Measurements from ENCODE around the gene TREML1. TPM values are rescaled to one million over a fixed set of nuclear protein-coding genes. Genes with fewer than 3 reads are reported as not detected.

Gene TREML1
- total and polyA plus RNA-seq, 2 donors (not counting 1 experiment from before 2014, with no cell fraction given) = not detected

DNA sequence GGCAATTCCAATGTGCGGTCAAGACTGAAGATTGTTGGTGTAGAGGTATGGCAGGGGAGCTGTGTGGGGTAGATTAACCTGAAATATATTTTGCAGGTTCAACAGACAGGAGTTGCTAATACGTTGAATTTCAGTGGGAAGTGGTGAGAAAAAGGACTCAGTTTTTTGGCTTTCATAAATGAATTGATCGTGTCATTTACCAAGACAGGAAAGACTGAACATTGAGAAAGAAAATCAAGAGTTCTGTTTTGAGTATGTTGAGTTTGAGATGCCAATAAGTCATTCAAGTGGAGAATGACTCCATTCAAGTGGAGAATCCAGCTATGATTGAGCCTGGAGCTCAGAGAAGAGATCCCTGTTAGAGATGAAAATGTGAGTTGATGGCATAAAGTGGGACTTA, 50.3 kb downstream of the TREML1 start:
- H4K20me1 ChIP-seq (ENCODE audit: control insufficient read depth, extremely low read depth, insufficient read depth, low read length) = no peaks in the 10 kb centered on the region
- H3K4me2 ChIP-seq (ENCODE audit: extremely low read depth, insufficient read depth, low read length) = no peak overlapping the region
- no peaks in the 10 kb centered on the region for H3K4me1 ChIP-seq (ENCODE audit: control insufficient read depth, extremely low read depth, insufficient read depth, low read length)
- no peak for DNase-seq (ENCODE audit: low read depth in 2 of 2)
- H3K9me3 ChIP-seq (ENCODE audit: control insufficient read depth, insufficient read depth, low read depth, low read length) = no peaks in the 10 kb centered on the region
- no peak overlapping the region for H2AFZ ChIP-seq (ENCODE audit: low read length)
- H3K27me3 ChIP-seq (ENCODE audit: control insufficient read depth, insufficient read depth, low read length) = no peaks in the 10 kb centered on the region
- no peak overlapping the region for H3K27ac ChIP-seq (ENCODE audit: insufficient read depth, low read length)
- peaks cover 4% of the 10 kb centered on the region for H3K36me3 ChIP-seq (ENCODE audit: control insufficient read depth, insufficient read depth, low read length)
- no peak overlapping the region for H3K9ac ChIP-seq (ENCODE audit: insufficient read depth, low read length)
- H3K4me3 ChIP-seq (replicated peaks in 1 of 4; ENCODE audit: control extremely low read depth in 1 of 4, insufficient read depth in 1 of 4, low read depth in 3 of 4, low read length in 4 of 4) = no peak overlapping the region
- no peaks in the 10 kb centered on the region for H3K79me2 ChIP-seq (ENCODE audit: control insufficient read depth, insufficient read depth, low read length)
- TF ChIP-seq, protein P1, sequence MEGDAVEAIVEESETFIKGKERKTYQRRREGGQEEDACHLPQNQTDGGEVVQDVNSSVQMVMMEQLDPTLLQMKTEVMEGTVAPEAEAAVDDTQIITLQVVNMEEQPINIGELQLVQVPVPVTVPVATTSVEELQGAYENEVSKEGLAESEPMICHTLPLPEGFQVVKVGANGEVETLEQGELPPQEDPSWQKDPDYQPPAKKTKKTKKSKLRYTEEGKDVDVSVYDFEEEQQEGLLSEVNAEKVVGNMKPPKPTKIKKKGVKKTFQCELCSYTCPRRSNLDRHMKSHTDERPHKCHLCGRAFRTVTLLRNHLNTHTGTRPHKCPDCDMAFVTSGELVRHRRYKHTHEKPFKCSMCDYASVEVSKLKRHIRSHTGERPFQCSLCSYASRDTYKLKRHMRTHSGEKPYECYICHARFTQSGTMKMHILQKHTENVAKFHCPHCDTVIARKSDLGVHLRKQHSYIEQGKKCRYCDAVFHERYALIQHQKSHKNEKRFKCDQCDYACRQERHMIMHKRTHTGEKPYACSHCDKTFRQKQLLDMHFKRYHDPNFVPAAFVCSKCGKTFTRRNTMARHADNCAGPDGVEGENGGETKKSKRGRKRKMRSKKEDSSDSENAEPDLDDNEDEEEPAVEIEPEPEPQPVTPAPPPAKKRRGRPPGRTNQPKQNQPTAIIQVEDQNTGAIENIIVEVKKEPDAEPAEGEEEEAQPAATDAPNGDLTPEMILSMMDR (conservative IDR thresholded peaks at IDR 0.05 in 1 of 2, IDR thresholded peaks at IDR 0.05 in 1 of 2; ENCODE audit: low read depth in 1 of 2, low read length in 2 of 2) = no peak
- TF ChIP-seq EZH2 (IDR thresholded peaks at IDR 0.05; ENCODE audit: low read length, missing control alignments) = no peak

- Histone ChIP-seq H3K36me3 (ENCODE audit: control insufficient read depth, insufficient read depth, low read length) (peaks cover 10% of the 10 kb centered on the region), H3K9me3 (ENCODE audit: control insufficient read depth, insufficient read depth, low read depth, low read length) (no peaks in the 10 kb centered on the region), H3K27ac (ENCODE audit: insufficient read depth, low read length) (no peak overlapping the region), H3K79me2 (ENCODE audit: control insufficient read depth, insufficient read depth, low read length) (no peaks in the 10 kb centered on the region), H3K4me1 (ENCODE audit: control insufficient read depth, extremely low read depth, insufficient read depth, low read length) (no peaks in the 10 kb centered on the region), H2AFZ (ENCODE audit: low read length) (no peak overlapping the region), H3K27me3 (ENCODE audit: control insufficient read depth, insufficient read depth, low read length) (no peaks in the 10 kb centered on the region), H3K4me3 (replicated peaks in 1 of 4; ENCODE audit: control extremely low read depth in 1 of 4, insufficient read depth in 1 of 4, low read depth in 3 of 4, low read length in 4 of 4) (no peak overlapping the region), H4K20me1 (ENCODE audit: control insufficient read depth, extremely low read depth, insufficient read depth, low read length) (no peaks in the 10 kb centered on the region), H3K9ac (ENCODE audit: insufficient read depth, low read length) (no peak overlapping the region), H3K4me2 (ENCODE audit: extremely low read depth, insufficient read depth, low read length) (no peak overlapping the region)
- TF ChIP-seq EZH2 (IDR thresholded peaks at IDR 0.05; ENCODE audit: low read length, missing control alignments) = no peak
- TF ChIP-seq, protein P1 (conservative IDR thresholded peaks at IDR 0.05 in 1 of 2, IDR thresholded peaks at IDR 0.05 in 1 of 2; ENCODE audit: low read depth in 1 of 2, low read length in 2 of 2) = no peak
- no peak for DNase-seq (ENCODE audit: low read depth in 2 of 2)
Measured at GRCh38 chr6:41100871-41101287, 53.3 kb downstream of the TREML1 start.

Other genes with a start within 250 kb of the TREML1 start
- gene UNC5CL, start 115.1 kb downstream of the TREML1 start, total RNA-seq = 0.17 and 0.26 TPM in 2 replicates
- 0.01 TPM in 1 of 2 replicates, not detected in the other for gene UNC5CL, start 115.1 kb downstream of the TREML1 start, polyA plus RNA-seq
- gene TSPO2, start 111.9 kb downstream of the TREML1 start, total RNA-seq = not detected in 2 replicates
- not detected in 2 replicates for gene TSPO2, start 111.9 kb downstream of the TREML1 start, polyA plus RNA-seq
- gene APOBEC2, start 101.1 kb downstream of the TREML1 start, total RNA-seq = not detected in 2 replicates
- gene APOBEC2, start 101.1 kb downstream of the TREML1 start, polyA plus RNA-seq = not detected in 2 replicates
- 10.3 and 12.4 TPM in 2 replicates for gene OARD1, start 82.0 kb downstream of the TREML1 start, total RNA-seq
- gene OARD1, start 82.0 kb downstream of the TREML1 start, polyA plus RNA-seq = 9.8 and 11.7 TPM in 2 replicates
- 10.0 and 14.9 TPM in 2 replicates for gene NFYA, start 81.4 kb downstream of the TREML1 start, total RNA-seq
- 6.9 and 10.0 TPM in 2 replicates for gene NFYA, start 81.4 kb downstream of the TREML1 start, polyA plus RNA-seq
- under 0.01 and 0.17 TPM in 2 replicates for gene TREM2, start 8.8 kb upstream of the TREML1 start, total RNA-seq
- gene TREM2, start 8.8 kb upstream of the TREML1 start, polyA plus RNA-seq = not detected in 2 replicates
- gene TREML2, start 46.8 kb upstream of the TREML1 start, total RNA-seq = not detected in 2 replicates
- gene TREML2, start 46.8 kb upstream of the TREML1 start, polyA plus RNA-seq = not detected in 2 replicates
- not detected in 2 replicates for gene TREML4, start 74.0 kb upstream of the TREML1 start, total RNA-seq
- not detected in 2 replicates for gene TREML4, start 74.0 kb upstream of the TREML1 start, polyA plus RNA-seq
- 0.26 TPM in 1 of 2 replicates, not detected in the other for gene TREM1, start 132.3 kb upstream of the TREML1 start, total RNA-seq
- 0.25 TPM in 1 of 2 replicates, not detected in the other for gene TREM1, start 132.3 kb upstream of the TREML1 start, polyA plus RNA-seq
- not detected in 2 replicates for gene NCR2, start 181.3 kb upstream of the TREML1 start, total RNA-seq
- gene NCR2, start 181.3 kb upstream of the TREML1 start, polyA plus RNA-seq = not detected in 2 replicates